Fibroblast of skin of right quadriceps (primary cell): ENCODE measurements around the gene INSL3.
"Not testable (repeated sequence)": the region's sequence is repeated elsewhere in the genome, so short reads cannot be mapped to it uniquely, and the experiment has no call there.

Experiments
- DNase-seq: peaks from one replicate; pipeline ENCODE4 v3.0.0-alpha.2; 2013

The INSL3 gene

GRCh38 chr19:17780781-17781180 lies 40.5 kb downstream of the INSL3 start:
- DNase-seq = no peak

- DNase-seq = peak; percentile 51
Measured at GRCh38 chr19:17778968-17779929, 42.1 kb downstream of the INSL3 start.

- peak; percentile 37 for DNase-seq
Measured at GRCh38 chr19:17778251-17778967, 42.9 kb downstream of the INSL3 start.

GRCh38 chr19:17777840-17778239 lies 43.5 kb downstream of the INSL3 start:
- DNase-seq = not testable (repeated sequence)

- DNase-seq = no peak
Measured at GRCh38 chr19:17775991-17776803, 45.1 kb downstream of the INSL3 start.

- DNase-seq = no peak
Measured at GRCh38 chr19:17775245-17775927, 45.9 kb downstream of the INSL3 start.

GRCh38 chr19:17772172-17772571 lies 49.1 kb downstream of the INSL3 start:
- peak; percentile 32 for DNase-seq

GRCh38 chr19:17770613-17771012 lies 50.7 kb downstream of the INSL3 start:
- DNase-seq = no peak

GRCh38 chr19:17767559-17767958 lies 53.8 kb downstream of the INSL3 start:
- DNase-seq = no peak

- DNase-seq = peak; percentile 70
Measured at GRCh38 chr19:17766543-17767131, 54.7 kb downstream of the INSL3 start.
